B cell (primary cell): Measurements from ENCODE around the gene LNX1. TPM values are rescaled to one million over a fixed set of nuclear protein-coding genes. Genes with fewer than 3 reads are reported as not detected.

Experiments used
- ATAC-seq: fragments of 200-7000 bp; cut with Tn5 transposase; one replicate; pipeline ENCODE4 v1.10.0; 2021; ENCODE audit warnings: low read depth, mild to moderate bottlenecking, moderate number of reproducible peaks, moderate library complexity
- CTCF ChIA-PET: fragments of 350-600 bp; sonication (Branson Sonifier 250); formaldehyde crosslinking; loops from one replicate; lab custom pipeline; 2021; ENCODE audit warnings: antibody characterized with exemption, inconsistent platforms; lab: Charles Lee
- POLR2A ChIA-PET: fragments of 350-600 bp; sonication (Branson Sonifier 250); formaldehyde crosslinking; loops from one replicate; lab custom pipeline; 2021; ENCODE audit warnings: antibody characterized with exemption; lab: Charles Lee
- DNase-seq: peaks from one replicate; pipeline ENCODE4 v3.0.0; 2013
- H2AFZ ChIP-seq: 2 replicates; pipeline ENCODE4 v1.6.1; 2012; ENCODE audit warnings: mild to moderate bottlenecking, low read depth, low read length; ENCODE audit not compliant: insufficient read depth, poor library complexity, severe bottlenecking
- H3K27ac ChIP-seq, 2 donors: 1 replicate in 1 of 2; 2 replicates in 1 of 2; pipeline ENCODE4 v1.5.1; 2012 to 2013; ENCODE audit warnings: low read length in 2 of 2, mild to moderate bottlenecking in 2 of 2, moderate library complexity in 1 of 2
- H3K27me3 ChIP-seq, 4 experiments: fragments of 200-600 bp in 1 of 4; sonication (generic) in 1 of 4; replicated peaks in 1 of 4; 1 replicate in 2 of 4; 2 replicates in 2 of 4; pipeline versions ENCODE4 v1.6.1 to v1.7.0; 2013 to 2016; ENCODE audit warnings: low read length in 3 of 4, mild to moderate bottlenecking in 2 of 4, mixed read lengths in 1 of 4, moderate library complexity in 1 of 4; ENCODE audit not compliant: insufficient read depth in 4 of 4, control insufficient read depth in 3 of 4; ENCODE audit errors: control extremely low read depth in 1 of 4
- H3K36me3 ChIP-seq, 2 experiments: replicated peaks in 1 of 2; 1 replicate in 1 of 2; 2 replicates in 1 of 2; pipeline versions ENCODE4 v1.6.1 to v1.7.1; 2013; ENCODE audit warnings: low read length in 1 of 2; ENCODE audit not compliant: insufficient read depth in 2 of 2, control insufficient read depth in 1 of 2; ENCODE audit errors: control extremely low read depth in 1 of 2, extremely low read depth in 1 of 2
- H3K4me1 ChIP-seq, 2 donors: fragments of 200-600 bp in 1 of 2; sonication (generic) in 1 of 2; 1 replicate in 1 of 2; 2 replicates in 1 of 2; pipeline versions ENCODE4 v1.5.1 to v1.6.1; 2013 to 2017; ENCODE audit warnings: low read length in 2 of 2; ENCODE audit not compliant: control insufficient read depth in 2 of 2, insufficient read depth in 2 of 2
- H3K4me2 ChIP-seq: replicated peaks from 2 replicates; pipeline ENCODE3; 2012; ENCODE audit warnings: mild to moderate bottlenecking, low read depth, low read length; ENCODE audit not compliant: poor library complexity, severe bottlenecking
- H3K4me3 ChIP-seq, 5 experiments: fragments of 200-600 bp in 1 of 5; sonication (generic) in 1 of 5; 1 replicate in 3 of 5; 2 replicates in 2 of 5; pipeline versions ENCODE4 v1.5.1 to v1.7.0; 2011 to 2016; ENCODE audit warnings: low read length in 4 of 5, mild to moderate bottlenecking in 4 of 5, low read depth in 2 of 5, control low read depth in 1 of 5, moderate library complexity in 1 of 5; ENCODE audit not compliant: insufficient read depth in 1 of 5; ENCODE audit errors: control extremely low read depth in 1 of 5, extremely low read depth in 1 of 5
- H3K79me2 ChIP-seq: fragments of 200-600 bp; sonication (generic); one replicate; pipeline ENCODE4 v1.6.0; 2016; ENCODE audit warnings: low read length; ENCODE audit not compliant: control insufficient read depth, insufficient read depth
- H3K9ac ChIP-seq: fragments of 200-600 bp; sonication (generic); 2 replicates; pipeline ENCODE4 v1.6.1; 2017; ENCODE audit warnings: mild to moderate bottlenecking, low read length, moderate library complexity
- H3K9me3 ChIP-seq, 3 donors: one replicate each; pipeline versions ENCODE4 v1.6.1 to v1.7.1; 2013; ENCODE audit warnings: low read length in 2 of 3; ENCODE audit not compliant: control insufficient read depth in 2 of 3, insufficient read depth in 1 of 3; ENCODE audit errors: control extremely low read depth in 1 of 3
- H4K20me1 ChIP-seq: 2 replicates; pipeline ENCODE4 v1.6.0; 2012; ENCODE audit warnings: mild to moderate bottlenecking, low read length; ENCODE audit not compliant: insufficient read depth, control insufficient read depth, poor library complexity, severe bottlenecking
- H3K27ac Mint-ChIP-seq: one replicate; pipeline ENCODE4 v1.8.0; 2021; ENCODE audit warnings: mixed read lengths
- H3K27me3 Mint-ChIP-seq: one replicate; pipeline ENCODE4 v1.8.0; 2021; ENCODE audit warnings: mixed read lengths
- H3K4me1 Mint-ChIP-seq: one replicate; pipeline ENCODE4 v1.8.0; 2021; ENCODE audit warnings: mixed read lengths
- H3K4me3 Mint-ChIP-seq: one replicate; pipeline ENCODE4 v1.8.0; 2021; ENCODE audit warnings: mixed read lengths
- H3K9me3 Mint-ChIP-seq: one replicate; pipeline ENCODE4 v1.8.0; 2022; ENCODE audit warnings: mixed read lengths; ENCODE audit not compliant: insufficient read depth
- CTCF ChIP-seq: fragments of 200-600 bp; IDR thresholded peaks from one replicate; pipeline ENCODE4 v1.8.0; 2022; ENCODE audit warnings: antibody characterized with exemption, mild to moderate bottlenecking
- EZH2 ChIP-seq: IDR thresholded peaks from 2 replicates; pipeline ENCODE4 v1.6.1; 2012; ENCODE audit warnings: borderline replicate concordance, low read depth, mild to moderate bottlenecking, moderate library complexity, low read length; ENCODE audit not compliant: insufficient read depth, poor library complexity, severe bottlenecking
- WGBS: methylation state at CpG from one replicate; pipeline ENCODE4 v1.1.5; 2013; ENCODE audit warnings: missing lambda C conversion rate; ENCODE audit not compliant: insufficient coverage; 5-methylcytosine and 5-hydroxymethylcytosine counted together
- intact Hi-C: fragments of 100-400 bp; cut with micrococcal nuclease; formaldehyde crosslinking; loops from one replicate; pipeline ENCODE4 v1.10.0; 2022
- polyA plus RNA-seq: library from polyadenylated mRNA; depleted of rRNA; stranded (reverse); fragments of >200 nt; gene quantifications from 2 replicates; pipeline ENCODE4 v1.2.3, GENCODE V29; 2012
- total RNA-seq, 2 donors: library from RNA; stranded (reverse); fragments of 120-200 nt in 1 of 2; gene quantifications; 1 replicate in 1 of 2; 2 replicates in 1 of 2; pipeline versions ENCODE4 v1.2.3 to v1.2.4, GENCODE V29; 2013 to 2022

Gene LNX1
- total and polyA plus RNA-seq, 2 donors (not counting 1 experiment from before 2014, with no cell fraction given), result not detected

- H3K4me3 ChIP-seq, result no peak overlapping the region
- H3K4me2 ChIP-seq, result no peak overlapping the region
- H3K9me3 Mint-ChIP-seq, result no peaks in the 10 kb centered on the region
- no peaks in the 10 kb centered on the region for H3K79me2 ChIP-seq
- H3K4me1 Mint-ChIP-seq, result no peaks in the 10 kb centered on the region
- DNase-seq (no peak), ATAC-seq (no peak)
- intact Hi-C loops, result no loop called here
- no peak for TF ChIP-seq CTCF
- ChIA-PET POLR2A (no interaction called here), CTCF (no interaction called here)
- peaks cover 15% of the 10 kb centered on the region for H3K27me3 Mint-ChIP-seq
- H3K36me3 ChIP-seq, result no peaks in the 10 kb centered on the region
- H3K9me3 ChIP-seq, result peaks cover 0 to 3% (median 0%) of the 10 kb centered on the region in 3 donors
- no peaks in the 10 kb centered on the region for H3K4me1 ChIP-seq
- H4K20me1 ChIP-seq, result no peaks in the 10 kb centered on the region
- no peak overlapping the region for H3K27ac ChIP-seq
- no CpG with 5 or more reads among the region's 2 CpGs for WGBS
- no peak overlapping the region for H2AFZ ChIP-seq
- no peak overlapping the region for H3K9ac ChIP-seq
- H3K27ac Mint-ChIP-seq, result no peak overlapping the region
- no peak overlapping the region for H3K4me3 Mint-ChIP-seq
- H3K27me3 ChIP-seq, result peaks cover 0 to 2% (median 0%) of the 10 kb centered on the region in 4 experiments
These were observed 34.6 kb upstream of the LNX1 start for GRCh38 chr4:53625888-53626287.

DNA sequence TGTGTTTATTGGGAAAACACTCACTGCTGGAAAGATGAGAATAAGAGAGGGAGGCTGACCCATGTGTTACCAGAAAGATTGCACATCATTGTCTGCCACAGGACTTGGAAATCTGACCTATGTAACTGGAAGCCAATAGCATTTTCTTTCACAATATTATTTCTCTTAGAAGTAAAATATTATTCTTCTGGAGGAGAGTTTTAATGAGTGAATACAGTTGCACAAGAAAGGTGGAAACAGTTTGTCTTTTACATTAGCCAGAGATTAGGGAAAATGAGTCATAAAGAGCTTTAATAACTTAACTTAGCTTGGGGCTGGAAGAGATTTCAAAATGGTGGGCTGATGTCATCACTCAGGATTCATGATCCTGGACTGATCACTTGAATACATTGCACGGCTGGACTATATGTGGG is 31.5 kb upstream of the LNX1 start:
- Histone ChIP-seq H3K4me3 (no peak overlapping the region), H3K27me3 (no peaks in the 10 kb centered on the region), H3K4me1 (no peaks in the 10 kb centered on the region), H3K4me2 (no peak overlapping the region), H3K9me3 (peaks cover 0 to 3% (median 0%) of the 10 kb centered on the region in 3 donors), H4K20me1 (no peaks in the 10 kb centered on the region), H3K27ac (no peak overlapping the region), H3K79me2 (no peaks in the 10 kb centered on the region), H3K36me3 (no peaks in the 10 kb centered on the region), H2AFZ (no peak overlapping the region), H3K9ac (no peak overlapping the region)
- CTCF ChIA-PET, result no interaction called here
- Mint-ChIP-seq H3K4me3 (no peak overlapping the region), H3K27me3 (peaks cover 9% of the 10 kb centered on the region), H3K27ac (no peak overlapping the region), H3K4me1 (no peaks in the 10 kb centered on the region), H3K9me3 (no peaks in the 10 kb centered on the region)
- POLR2A ChIA-PET, result no interaction called here
- TF ChIP-seq EZH2, result no peak
- TF ChIP-seq CTCF, result no peak
- intact Hi-C loops, result no loop called here
- ATAC-seq, result no peak
- WGBS, result no CpG with 5 or more reads among the region's 1 CpG
- no peak for DNase-seq
